ENCODE data around the gene GGT6.

- TF ChIP-seq, protein P1, sequence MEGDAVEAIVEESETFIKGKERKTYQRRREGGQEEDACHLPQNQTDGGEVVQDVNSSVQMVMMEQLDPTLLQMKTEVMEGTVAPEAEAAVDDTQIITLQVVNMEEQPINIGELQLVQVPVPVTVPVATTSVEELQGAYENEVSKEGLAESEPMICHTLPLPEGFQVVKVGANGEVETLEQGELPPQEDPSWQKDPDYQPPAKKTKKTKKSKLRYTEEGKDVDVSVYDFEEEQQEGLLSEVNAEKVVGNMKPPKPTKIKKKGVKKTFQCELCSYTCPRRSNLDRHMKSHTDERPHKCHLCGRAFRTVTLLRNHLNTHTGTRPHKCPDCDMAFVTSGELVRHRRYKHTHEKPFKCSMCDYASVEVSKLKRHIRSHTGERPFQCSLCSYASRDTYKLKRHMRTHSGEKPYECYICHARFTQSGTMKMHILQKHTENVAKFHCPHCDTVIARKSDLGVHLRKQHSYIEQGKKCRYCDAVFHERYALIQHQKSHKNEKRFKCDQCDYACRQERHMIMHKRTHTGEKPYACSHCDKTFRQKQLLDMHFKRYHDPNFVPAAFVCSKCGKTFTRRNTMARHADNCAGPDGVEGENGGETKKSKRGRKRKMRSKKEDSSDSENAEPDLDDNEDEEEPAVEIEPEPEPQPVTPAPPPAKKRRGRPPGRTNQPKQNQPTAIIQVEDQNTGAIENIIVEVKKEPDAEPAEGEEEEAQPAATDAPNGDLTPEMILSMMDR (optimal IDR thresholded peaks at IDR 0.05 in 1 of 3, IDR thresholded peaks at IDR 0.05 in 1 of 3, conservative IDR thresholded peaks at IDR 0.05 in 1 of 3; ENCODE audit: extremely low read depth in 1 of 3, insufficient read depth in 2 of 3, low read length in 3 of 3): peak in 1 of 3 experiments; percentile 21
- TF ChIP-seq EZH2 (IDR thresholded peaks at IDR 0.05; ENCODE audit: low read length): no peak
Measured at GRCh38 chr17:4541328-4542002, 18.9 kb downstream of the GGT6 start.

Measured in keratinocyte (primary cell).